ENCODE measurements around the gene KIAA1671.

Gene KIAA1671

GRCh38 chr22:24950272-24950902 is 2.1 kb upstream of the KIAA1671 start:
- H3K4me3 ChIP-seq (ENCODE audit: low read depth, low read length), result no peak overlapping the region
- no peak for DNase-seq (ENCODE audit: low read depth, low spot score)
- no peak for TF ChIP-seq CTCF (IDR thresholded peaks at IDR 0.05; ENCODE audit: low read depth, low read length)
- in situ Hi-C loops (cut with HindIII; ENCODE audit: low sequenced_read_pairs), result no loop called here

GRCh38 chr22:24952837-24953383 is 394 bp downstream of the KIAA1671 start:
- DNase-seq (ENCODE audit: low read depth, low spot score), result peak; percentile 64
- no peak for TF ChIP-seq CTCF (IDR thresholded peaks at IDR 0.05; ENCODE audit: low read depth, low read length)
- H3K4me3 ChIP-seq (ENCODE audit: low read depth, low read length), result peak overlapping the region; percentile 66
- in situ Hi-C loops (cut with HindIII; ENCODE audit: low sequenced_read_pairs), result no loop called here

- no peak for TF ChIP-seq CTCF (IDR thresholded peaks at IDR 0.05; ENCODE audit: low read depth, low read length)
- DNase-seq (ENCODE audit: low read depth, low spot score), result no peak
- peak overlapping the region; percentile 66 for H3K4me3 ChIP-seq (ENCODE audit: low read depth, low read length)
- in situ Hi-C loops (cut with HindIII; ENCODE audit: low sequenced_read_pairs), result no loop called here
Observed at GRCh38 chr22:24953384-24954113, 1.0 kb downstream of the KIAA1671 start.

GRCh38 chr22:24954114-24954463 is 1.6 kb downstream of the KIAA1671 start:
- DNase-seq (ENCODE audit: low read depth, low spot score), result no peak
- peak overlapping the region; percentile 66 for H3K4me3 ChIP-seq (ENCODE audit: low read depth, low read length)
- TF ChIP-seq CTCF (IDR thresholded peaks at IDR 0.05; ENCODE audit: low read depth, low read length), result no peak
- in situ Hi-C loops (cut with HindIII; ENCODE audit: low sequenced_read_pairs), result no loop called here

- no peak overlapping the region for H3K4me3 ChIP-seq (ENCODE audit: low read depth, low read length)
- in situ Hi-C loops (cut with HindIII; ENCODE audit: low sequenced_read_pairs), result no loop called here
- TF ChIP-seq CTCF (IDR thresholded peaks at IDR 0.05; ENCODE audit: low read depth, low read length), result no peak
- DNase-seq (ENCODE audit: low read depth, low spot score), result no peak
Observed at GRCh38 chr22:24954856-24955255, 2.3 kb downstream of the KIAA1671 start.

- TF ChIP-seq CTCF (IDR thresholded peaks at IDR 0.05; ENCODE audit: low read depth, low read length), result no peak
- in situ Hi-C loops (cut with HindIII; ENCODE audit: low sequenced_read_pairs), result no loop called here
- DNase-seq (ENCODE audit: low read depth, low spot score), result no peak
- H3K4me3 ChIP-seq (ENCODE audit: low read depth, low read length), result no peak overlapping the region
Observed at GRCh38 chr22:24957043-24957442, 4.5 kb downstream of the KIAA1671 start.

Data from astrocyte of the spinal cord (primary cell).